DND-41 (cell line): Measurements from ENCODE around the gene FGF14.

Experiments used
- EZH2 ChIP-seq: IDR thresholded peaks from 3 replicates; pipeline ENCODE4 v1.6.1; 2012; ENCODE audit warnings: borderline replicate concordance, low read depth, mild to moderate bottlenecking, moderate library complexity, low read length, inconsistent platforms; ENCODE audit not compliant: severe bottlenecking
- TF ChIP-seq, protein P1 (sequence below): IDR thresholded peaks from 2 replicates; pipeline ENCODE4 v1.5.1; 2012; ENCODE audit warnings: borderline replicate concordance, low read length, moderate library complexity, mild to moderate bottlenecking; ENCODE audit not compliant: poor library complexity, severe bottlenecking; ENCODE audit errors: extremely low read depth

DNA sequence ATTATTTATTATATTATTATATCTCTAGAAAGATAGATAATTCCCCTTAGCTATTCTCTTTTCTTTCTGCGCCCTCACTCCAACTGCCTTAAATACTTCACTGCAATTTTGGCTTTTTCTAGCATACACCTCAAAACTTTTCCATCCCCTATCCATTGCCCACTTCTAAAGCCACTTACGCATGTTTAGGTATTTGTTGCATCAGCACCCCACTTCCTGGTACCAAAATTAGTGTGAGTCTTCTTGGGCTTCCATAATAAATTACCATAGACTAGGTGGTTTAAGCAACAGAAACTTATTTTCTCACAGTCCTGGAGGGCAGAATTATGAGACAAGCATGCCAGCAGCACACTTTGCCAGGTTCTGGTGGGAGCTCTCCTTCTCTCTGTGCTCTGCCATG, 209.0 kb downstream of the FGF14 start:
- TF ChIP-seq, protein P1, sequence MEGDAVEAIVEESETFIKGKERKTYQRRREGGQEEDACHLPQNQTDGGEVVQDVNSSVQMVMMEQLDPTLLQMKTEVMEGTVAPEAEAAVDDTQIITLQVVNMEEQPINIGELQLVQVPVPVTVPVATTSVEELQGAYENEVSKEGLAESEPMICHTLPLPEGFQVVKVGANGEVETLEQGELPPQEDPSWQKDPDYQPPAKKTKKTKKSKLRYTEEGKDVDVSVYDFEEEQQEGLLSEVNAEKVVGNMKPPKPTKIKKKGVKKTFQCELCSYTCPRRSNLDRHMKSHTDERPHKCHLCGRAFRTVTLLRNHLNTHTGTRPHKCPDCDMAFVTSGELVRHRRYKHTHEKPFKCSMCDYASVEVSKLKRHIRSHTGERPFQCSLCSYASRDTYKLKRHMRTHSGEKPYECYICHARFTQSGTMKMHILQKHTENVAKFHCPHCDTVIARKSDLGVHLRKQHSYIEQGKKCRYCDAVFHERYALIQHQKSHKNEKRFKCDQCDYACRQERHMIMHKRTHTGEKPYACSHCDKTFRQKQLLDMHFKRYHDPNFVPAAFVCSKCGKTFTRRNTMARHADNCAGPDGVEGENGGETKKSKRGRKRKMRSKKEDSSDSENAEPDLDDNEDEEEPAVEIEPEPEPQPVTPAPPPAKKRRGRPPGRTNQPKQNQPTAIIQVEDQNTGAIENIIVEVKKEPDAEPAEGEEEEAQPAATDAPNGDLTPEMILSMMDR = no peak
- no peak for TF ChIP-seq EZH2
